Testis (tissue), 3 donors: ENCODE data around the gene CELF6. TPM values are rescaled to one million over a fixed set of nuclear protein-coding genes. Genes with fewer than 3 reads are reported as not detected.

Source experiments
- DNase-seq: peaks from one replicate; pipeline ENCODE4 v3.0.0-alpha.2; 2019
- H3K27ac ChIP-seq, 2 donors: fragments of 200-600 bp; sonication (generic); one replicate each; pipeline ENCODE4 v1.5.1; 2019
- H3K27me3 ChIP-seq: fragments of 200-600 bp; sonication (generic); one replicate; pipeline ENCODE4 v1.5.1; 2019
- H3K36me3 ChIP-seq: fragments of 200-600 bp; sonication (generic); one replicate; pipeline ENCODE4 v1.5.1; 2017; ENCODE audit warnings: low read depth; ENCODE audit errors: missing control alignments
- H3K4me1 ChIP-seq: fragments of 200-600 bp; sonication (generic); one replicate; pipeline ENCODE4 v1.5.1; 2019
- H3K4me3 ChIP-seq, 2 donors: fragments of 200-600 bp; sonication (generic); one replicate each; pipeline ENCODE4 v1.5.1; 2017 to 2019
- H3K9me3 ChIP-seq: fragments of 200-600 bp; sonication (generic); one replicate; pipeline ENCODE4 v1.5.1; 2017
- CTCF ChIP-seq, 3 experiments: fragments of 450-650 bp in 2 of 3; fragments of 200-600 bp in 1 of 3; sonication (generic) in 1 of 3; IDR thresholded peaks; one replicate each; pipeline ENCODE4 v1.5.1; 2016 to 2019; ENCODE audit warnings: antibody characterized with exemption in 3 of 3, mild to moderate bottlenecking in 2 of 3, moderate library complexity in 1 of 3
- POLR2A ChIP-seq: fragments of 450-650 bp; IDR thresholded peaks from one replicate; pipeline ENCODE4 v1.6.1; 2017; ENCODE audit warnings: antibody characterized with exemption, mild to moderate bottlenecking, moderate library complexity
- WGBS, 2 donors: methylation state at CpG; one replicate each; pipeline ENCODE4 v1.1.5; 2018; 5-methylcytosine and 5-hydroxymethylcytosine counted together
- intact Hi-C: fragments of 100-400 bp; cut with DNase I; formaldehyde crosslinking; loops from one replicate; pipeline ENCODE4 v1.15.1; 2023; ENCODE audit warnings: low total_unique reads
- polyA plus RNA-seq: library from polyadenylated mRNA; stranded (reverse); fragments of 350-450 nt; fragmentation: Illumina TruSeq; extraction: RNeasy Lipid Tissue Mini Kit (QIAGEN cat#74804); gene quantifications from one replicate; pipeline ENCODE4 v1.2.3, GENCODE V29; 2014; ENCODE audit warnings: low read depth, low replicate concordance; ENCODE audit not compliant: insufficient read depth
- total RNA-seq, 2 donors: library from RNA; depleted of rRNA; stranded (reverse); fragments of >200 nt; gene quantifications; one replicate each; pipeline ENCODE4 v1.2.3, GENCODE V29; 2016

The CELF6 gene
- total and polyA plus RNA-seq, 3 donors from 2014 or later = 10.1 to 22.0 (median 19.2) TPM

DNA sequence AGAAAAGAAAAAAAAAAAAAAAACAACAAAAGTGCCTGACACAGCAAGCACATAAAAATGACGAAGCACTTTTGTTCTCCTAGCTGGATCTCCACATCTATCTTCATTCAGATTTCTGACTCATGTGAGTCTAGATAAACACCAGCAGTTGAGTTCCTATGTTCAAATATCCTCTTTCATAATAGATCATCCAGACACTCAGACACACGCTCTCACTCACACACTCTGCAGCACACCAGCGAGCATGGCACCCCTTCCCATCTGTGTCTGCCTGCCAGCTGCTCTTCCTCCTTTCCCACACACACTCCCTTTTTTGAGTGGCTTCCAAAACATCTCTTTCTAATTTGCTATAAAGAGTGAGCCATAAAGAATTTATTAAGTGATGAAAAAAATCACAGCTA, 19.8 kb upstream of the CELF6 start:
- H3K9me3 ChIP-seq = no peaks in the 10 kb centered on the region
- no peak for TF ChIP-seq POLR2A
- no peak for TF ChIP-seq CTCF (IDR thresholded peaks at IDR 0.05)
- H3K36me3 ChIP-seq = no peaks in the 10 kb centered on the region
- WGBS, 2 donors = 66 to 74% methylated on average over 3 of the region's 3 CpGs
- H3K27me3 ChIP-seq = no peaks in the 10 kb centered on the region
- H3K4me1 ChIP-seq = no peaks in the 10 kb centered on the region
- DNase-seq = no peak
- intact Hi-C loops = no loop called here
- H3K27ac ChIP-seq = no peak overlapping the region
- H3K4me3 ChIP-seq = no peak overlapping the region

- intact Hi-C loops = no loop called here
- no peaks in the 10 kb centered on the region for H3K27me3 ChIP-seq
- WGBS, 2 donors = 74 to 81% methylated on average over 9 of the region's 9 CpGs
- H3K4me3 ChIP-seq = no peak overlapping the region
- H3K27ac ChIP-seq = no peak overlapping the region
- no peaks in the 10 kb centered on the region for H3K4me1 ChIP-seq
- no peaks in the 10 kb centered on the region for H3K36me3 ChIP-seq
- no peak for TF ChIP-seq POLR2A
- no peak for TF ChIP-seq CTCF (IDR thresholded peaks at IDR 0.05)
- no peaks in the 10 kb centered on the region for H3K9me3 ChIP-seq
- no peak for DNase-seq
These were observed 18.8 kb upstream of the CELF6 start for GRCh38 chr15:72338617-72339321.

DNA sequence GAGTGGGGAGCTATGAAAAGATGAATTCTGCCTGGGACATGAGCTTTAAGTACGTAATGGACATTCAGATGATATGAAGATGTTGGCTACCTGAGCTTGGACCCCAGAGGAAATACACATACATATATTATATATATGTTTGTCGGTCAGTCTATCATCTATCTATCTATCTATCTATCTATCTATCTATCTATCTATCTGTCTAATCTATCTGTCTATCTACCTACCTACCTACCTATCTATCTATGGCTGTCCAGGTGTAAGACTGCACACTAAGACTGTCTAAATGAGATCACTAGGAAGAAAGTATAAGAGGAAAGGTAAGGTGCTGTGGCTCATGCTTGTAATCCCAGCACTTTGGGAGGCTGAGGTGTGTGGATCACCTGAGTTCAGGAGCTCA, 18.2 kb upstream of the CELF6 start:
- 97 to 98% methylated on average over 2 of the region's 2 CpGs for WGBS, 2 donors
- no peak for TF ChIP-seq POLR2A
- TF ChIP-seq CTCF (IDR thresholded peaks at IDR 0.05) = no peak
- Histone ChIP-seq H3K4me3 (no peak overlapping the region), H3K27ac (no peak overlapping the region), H3K4me1 (no peaks in the 10 kb centered on the region), H3K36me3 (no peaks in the 10 kb centered on the region), H3K9me3 (no peaks in the 10 kb centered on the region), H3K27me3 (no peaks in the 10 kb centered on the region)
- intact Hi-C loops = no loop called here
- no peak for DNase-seq

DNA sequence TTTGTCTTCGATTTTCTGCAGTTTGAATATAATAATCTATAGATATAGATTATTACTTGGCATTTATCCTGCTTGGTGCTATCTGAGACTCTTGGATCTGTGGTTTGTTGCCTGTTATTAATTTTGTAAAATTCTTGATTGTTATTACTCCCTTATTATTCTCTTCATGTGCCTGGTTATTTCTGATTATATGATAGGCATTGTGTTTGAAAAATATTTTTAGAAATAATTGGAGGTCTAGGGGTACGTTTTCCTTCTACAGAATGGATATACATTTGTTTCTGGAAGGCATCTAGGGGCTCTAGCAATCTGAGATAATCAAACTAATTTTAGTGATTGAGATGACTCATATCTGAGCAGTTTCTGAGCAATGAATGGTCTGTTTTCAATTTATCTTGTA, 14.9 kb upstream of the CELF6 start:
- Histone ChIP-seq H3K36me3 (no peaks in the 10 kb centered on the region), H3K27me3 (no peaks in the 10 kb centered on the region), H3K9me3 (no peaks in the 10 kb centered on the region), H3K4me1 (no peaks in the 10 kb centered on the region), H3K27ac (no peak overlapping the region), H3K4me3 (no peak overlapping the region)
- TF ChIP-seq POLR2A (no peak), CTCF (IDR thresholded peaks at IDR 0.05) (no peak)
- intact Hi-C loops = no loop called here
- WGBS, 2 donors = 91 to 92% methylated on average over 2 of the region's 2 CpGs
- no peak for DNase-seq

- WGBS, 2 donors = 82 to 88% methylated on average over 3 of the region's 3 CpGs
- Histone ChIP-seq H3K36me3 (no peaks in the 10 kb centered on the region), H3K4me1 (no peaks in the 10 kb centered on the region), H3K27me3 (no peaks in the 10 kb centered on the region), H3K9me3 (no peaks in the 10 kb centered on the region), H3K27ac (no peak overlapping the region), H3K4me3 (no peak overlapping the region)
- no peak for TF ChIP-seq CTCF (IDR thresholded peaks at IDR 0.05)
- TF ChIP-seq POLR2A = no peak
- intact Hi-C loops = no loop called here
- no peak for DNase-seq
These were observed 11.1 kb upstream of the CELF6 start for GRCh38 chr15:72331021-72331420.
